HG02884 (cell line): ENCODE data around the gene RSPRY1.

Source experiments
- ATAC-seq: cut with Tn5 transposase; IDR thresholded peaks from one replicate; pipeline ENCODE4 v1.9.1; 2021; ENCODE audit warnings: mild to moderate bottlenecking, moderate library complexity; ENCODE audit not compliant: unreplicated experiment

Gene RSPRY1

DNA sequence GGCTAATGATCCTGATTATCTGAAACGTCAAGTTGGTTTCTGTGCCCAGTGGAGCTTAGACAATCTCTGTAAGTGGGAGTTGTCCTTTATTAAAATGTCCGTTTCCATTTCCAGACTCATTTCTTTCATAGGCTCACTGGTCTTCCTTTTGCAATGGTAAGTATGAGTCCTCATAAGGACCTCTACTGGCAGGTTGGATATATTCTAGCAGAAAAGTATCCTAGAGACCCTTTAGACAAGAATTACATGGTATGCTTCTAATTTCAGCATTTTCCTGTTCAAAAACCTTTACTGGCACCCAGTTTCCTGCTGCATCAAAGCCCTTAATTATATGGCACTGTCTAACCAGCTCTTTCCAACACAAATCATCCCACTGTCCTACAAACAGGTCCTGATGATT is 30.8 kb downstream of the RSPRY1 start:
- ATAC-seq = no peak

DNA sequence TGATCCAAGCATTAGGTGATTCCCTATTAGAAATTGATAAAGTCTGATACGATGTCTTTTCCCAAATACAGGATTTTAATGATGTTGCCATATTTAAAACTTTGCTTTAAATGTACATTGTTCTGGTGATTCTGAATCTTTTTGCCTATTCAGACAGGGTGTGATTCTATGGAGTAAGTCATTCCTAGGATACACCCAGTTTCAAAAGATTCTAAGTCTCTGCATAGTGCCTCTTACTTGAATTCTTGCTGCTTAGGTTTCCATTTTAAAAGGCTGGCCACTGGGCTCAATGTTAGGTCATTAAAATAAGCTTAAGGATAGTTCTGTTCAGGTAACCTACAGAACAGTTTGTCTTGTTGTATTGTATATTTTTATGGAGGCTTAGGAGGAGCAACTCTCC is 36.9 kb downstream of the RSPRY1 start:
- no peak for ATAC-seq

DNA sequence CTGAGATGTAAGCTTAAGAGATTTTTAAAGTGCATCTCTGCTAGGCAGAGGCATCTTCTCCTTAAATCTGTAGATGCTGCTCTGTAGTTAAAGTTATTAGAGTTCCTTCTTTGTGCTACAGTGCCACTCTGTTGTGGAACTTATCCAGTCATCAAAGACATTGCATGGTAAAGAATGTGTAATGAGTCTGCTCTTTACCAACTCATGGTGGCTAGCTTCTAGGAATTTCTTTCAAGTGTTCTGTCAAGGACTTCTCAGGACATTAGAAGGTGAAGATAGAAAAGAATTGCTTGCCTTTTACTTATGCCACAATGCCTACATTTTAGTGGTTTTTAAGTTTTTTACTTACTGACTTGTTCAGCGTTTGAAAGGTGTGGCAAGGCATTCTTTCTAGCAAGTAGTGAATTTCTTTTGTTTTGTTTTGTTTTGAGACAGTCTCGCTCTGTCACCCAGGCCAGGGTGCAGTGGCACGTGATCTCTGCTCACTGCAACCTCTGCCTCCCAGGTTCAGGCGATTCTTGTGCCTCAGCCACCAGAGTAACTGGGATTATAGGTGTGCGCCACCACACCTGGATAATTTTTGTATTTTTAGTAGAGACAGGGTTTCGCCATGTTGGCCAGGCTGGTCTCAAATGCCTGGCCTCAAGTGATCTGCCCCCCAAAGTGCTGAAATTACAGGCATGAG is 38.7 kb downstream of the RSPRY1 start:
- no peak for ATAC-seq

DNA sequence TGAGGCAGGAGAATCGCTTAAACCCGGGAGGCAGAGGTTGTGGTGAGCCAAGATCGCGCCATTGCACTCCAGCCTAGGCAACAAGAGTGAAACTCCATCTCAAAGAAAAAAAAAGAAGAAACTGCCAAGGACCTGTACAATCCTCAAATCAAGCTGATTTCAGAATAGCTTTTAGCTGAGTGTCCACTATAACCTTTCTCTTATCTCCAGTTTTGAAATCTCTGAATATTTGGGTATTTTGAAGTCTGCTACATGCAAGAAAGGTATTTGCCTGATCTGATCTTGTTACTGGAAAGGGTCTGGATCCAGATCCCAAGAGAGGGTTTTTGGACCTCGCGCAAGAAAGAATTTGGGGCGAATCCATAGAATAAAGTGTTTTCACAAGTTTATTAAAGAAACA is 39.8 kb downstream of the RSPRY1 start:
- no peak for ATAC-seq

DNA sequence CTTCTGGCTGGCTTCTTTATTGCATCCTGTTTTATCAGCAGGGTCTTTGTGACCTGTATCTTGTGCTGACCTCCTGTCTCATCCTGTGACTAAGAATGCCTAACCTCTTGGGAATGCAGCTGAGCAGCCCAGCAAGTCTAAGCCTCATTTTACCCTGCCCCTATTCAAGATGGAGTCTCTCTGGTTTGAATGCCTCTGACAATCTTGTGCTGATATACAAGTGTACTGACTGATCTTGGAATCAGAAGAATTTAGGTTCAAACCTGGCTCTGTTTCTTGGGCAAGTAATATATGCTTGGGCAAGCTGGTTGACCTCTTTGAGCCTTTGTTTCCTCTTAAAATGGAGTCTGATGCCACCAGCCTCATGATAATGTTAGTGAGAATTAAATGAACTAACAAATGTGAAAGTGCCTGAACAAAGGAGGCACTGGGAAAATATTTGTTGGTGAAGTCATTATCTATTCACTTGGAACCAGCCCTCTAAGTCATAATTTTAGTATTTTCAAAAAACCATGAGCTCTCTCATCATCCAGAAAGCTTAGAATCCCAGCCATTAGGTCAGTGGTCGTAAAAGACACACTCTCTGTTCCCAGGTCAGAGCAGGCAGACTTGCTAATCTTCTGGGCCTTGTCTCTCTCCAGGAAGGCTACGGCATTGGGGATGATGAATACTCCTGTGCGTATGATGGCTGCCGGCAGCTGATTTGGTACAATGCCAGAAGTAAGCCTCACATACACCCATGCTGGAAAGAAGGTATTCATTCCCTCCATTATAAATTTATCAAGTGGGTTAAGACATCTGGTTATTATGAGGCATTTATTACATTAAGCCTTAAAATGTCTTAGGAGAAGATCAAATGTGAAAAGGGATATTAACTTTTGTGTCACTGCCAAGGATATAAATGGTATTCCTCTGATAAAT is 40.8 kb downstream of the RSPRY1 start:
- ATAC-seq = no peak

DNA sequence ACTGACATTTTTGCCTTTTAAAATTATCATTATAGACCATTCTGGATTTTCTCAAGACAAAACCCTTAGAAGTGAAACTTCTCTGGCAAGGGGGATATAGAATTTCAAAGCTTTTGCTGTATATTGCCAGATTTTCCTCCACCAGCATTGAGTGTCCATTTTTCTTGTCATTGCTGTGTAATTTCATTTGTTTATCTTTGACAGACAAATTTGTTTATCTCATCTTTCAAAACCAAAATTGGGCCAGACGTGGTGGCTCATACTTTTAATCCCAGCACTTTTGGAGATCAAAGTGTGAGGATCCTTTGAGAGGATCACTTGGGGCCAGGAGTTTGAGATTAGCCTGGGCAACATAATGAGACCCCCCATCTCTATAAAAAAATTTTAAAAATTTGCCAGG is 43.0 kb downstream of the RSPRY1 start:
- no peak for ATAC-seq

DNA sequence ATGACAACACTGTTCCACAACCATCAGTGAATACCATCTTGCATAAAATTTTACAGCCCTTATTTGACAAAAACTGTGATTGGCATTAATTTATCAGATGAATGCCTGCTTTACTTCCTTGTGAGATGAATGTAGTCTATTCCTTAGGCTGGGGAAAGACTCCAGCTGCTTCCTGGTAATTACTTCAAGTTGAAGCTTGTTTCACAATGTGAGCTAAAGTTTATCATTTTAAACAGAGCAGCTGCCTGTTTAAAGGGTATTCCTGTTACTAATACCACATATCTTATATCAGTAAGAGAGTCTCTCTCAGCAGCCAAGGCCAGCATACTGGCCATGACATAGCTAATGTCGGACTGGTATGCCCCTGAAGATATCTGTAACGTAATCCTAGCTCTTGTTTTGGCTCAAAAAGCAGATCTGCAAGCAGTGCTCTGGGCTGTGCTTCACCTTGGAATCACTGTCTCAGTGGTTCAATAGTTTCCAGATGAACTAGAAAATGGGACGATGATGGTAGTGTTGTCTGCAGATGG is 45.8 kb downstream of the RSPRY1 start:
- no peak for ATAC-seq

DNA sequence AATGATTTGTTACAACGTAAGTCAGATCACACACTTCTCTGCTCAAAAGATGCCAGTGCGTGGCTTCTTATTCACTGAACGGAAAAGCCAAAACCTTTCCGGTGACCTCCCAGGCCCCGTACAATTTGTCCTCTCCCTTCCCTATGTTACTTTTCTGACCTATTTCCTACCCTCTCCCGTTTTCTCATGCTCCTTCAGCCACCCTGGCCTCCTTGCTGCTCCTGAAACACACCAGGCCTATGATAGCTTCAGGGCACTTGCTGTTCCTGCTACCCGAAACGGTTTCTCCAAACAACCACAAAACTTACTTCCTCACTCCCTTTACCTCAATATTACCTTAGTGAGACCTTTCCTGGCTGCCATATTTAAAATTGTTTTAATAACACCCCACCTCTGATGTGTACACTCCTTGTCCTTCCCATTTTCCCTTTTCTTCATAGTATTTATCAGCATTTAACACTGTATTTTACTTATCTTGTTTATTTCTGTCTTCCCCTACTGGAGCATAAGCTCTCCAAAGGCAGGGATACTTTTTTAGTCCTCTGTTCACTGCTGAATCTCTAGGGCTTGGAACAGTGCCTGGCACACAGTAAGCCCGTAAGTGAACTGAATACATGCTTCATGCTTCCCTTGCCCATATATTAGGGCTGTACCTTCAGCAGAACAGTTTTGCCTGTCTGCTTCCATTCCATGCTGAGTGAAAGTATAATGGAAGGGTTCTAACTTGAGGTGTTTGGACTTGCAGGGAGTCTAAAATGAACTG is 48.0 kb downstream of the RSPRY1 start:
- no peak for ATAC-seq

DNA sequence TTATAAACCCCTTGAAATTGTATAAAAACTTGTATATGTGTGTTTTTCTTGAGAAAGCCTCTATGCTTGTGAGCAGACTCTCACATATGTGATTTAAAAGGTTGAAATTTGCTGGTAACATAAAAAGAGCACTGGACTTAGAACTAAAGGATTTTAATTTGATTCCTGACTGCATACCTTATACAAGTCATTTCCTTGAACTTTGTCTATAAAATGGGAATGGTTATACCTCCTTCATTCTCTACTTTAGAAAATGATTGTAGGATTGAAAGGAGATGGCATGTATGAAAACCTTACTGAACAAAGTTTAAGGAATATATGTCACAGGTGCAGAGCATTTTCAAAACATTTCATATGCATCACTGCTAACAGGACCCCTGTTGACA is 48.6 kb downstream of the RSPRY1 start:
- no peak for ATAC-seq

DNA sequence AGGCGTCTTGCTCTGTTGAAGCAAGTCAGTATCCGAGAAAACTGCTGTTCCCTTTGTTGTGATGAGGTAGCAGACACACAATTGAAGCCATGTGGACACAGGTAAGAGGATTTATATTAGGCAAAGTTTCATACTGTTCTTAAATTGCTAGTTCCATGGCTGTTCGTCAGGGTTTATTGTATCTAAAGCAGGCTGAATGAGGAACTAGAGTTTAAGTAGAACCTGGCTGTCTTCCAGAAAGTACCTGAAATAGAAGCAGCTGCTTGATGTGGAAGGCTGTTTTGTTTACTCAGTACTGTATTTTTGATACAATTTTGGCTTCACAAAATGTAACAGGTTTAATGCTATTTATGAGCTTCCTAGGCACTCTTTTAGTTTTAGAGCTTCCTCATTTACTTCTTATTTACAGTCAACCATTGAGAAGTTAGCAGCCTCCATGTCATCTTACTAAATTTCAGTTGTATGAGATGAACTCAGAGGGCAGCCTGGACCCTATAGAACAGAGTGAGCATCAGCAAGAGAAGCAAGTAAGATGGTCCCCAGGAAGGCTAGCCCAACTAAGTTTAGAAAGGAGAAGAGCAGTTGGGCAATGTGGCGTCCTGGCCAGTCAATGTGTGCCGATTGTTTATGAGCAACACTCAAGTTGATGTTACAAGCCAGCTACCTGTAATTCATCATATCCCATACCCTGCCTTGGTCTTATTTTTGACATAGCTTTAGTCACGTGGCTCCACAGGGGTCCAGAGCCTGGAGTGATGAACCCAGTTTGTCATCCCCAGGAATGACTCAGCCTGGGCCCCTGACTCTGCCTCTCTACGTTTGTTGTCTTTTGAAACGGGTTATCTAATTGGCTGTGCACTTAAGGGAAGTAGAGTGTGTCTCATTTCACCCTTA is 49.2 kb downstream of the RSPRY1 start:
- no peak for ATAC-seq

DNA sequence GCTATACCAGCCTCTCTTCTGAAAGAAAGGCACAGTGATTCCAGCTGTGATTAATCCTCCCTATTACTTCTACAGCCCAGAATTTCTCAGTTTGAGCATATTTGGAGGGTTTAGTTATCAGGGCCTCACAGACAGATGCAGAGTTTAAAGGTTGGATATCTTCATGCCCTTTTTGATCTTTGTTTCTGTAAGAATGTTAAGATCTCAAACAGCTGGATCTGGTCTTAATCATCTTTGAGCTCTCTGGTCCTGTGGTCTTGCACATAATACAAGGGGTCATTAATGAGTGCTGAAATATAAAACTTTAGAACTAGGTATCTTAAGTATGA is 49.9 kb downstream of the RSPRY1 start:
- ATAC-seq = no peak

DNA sequence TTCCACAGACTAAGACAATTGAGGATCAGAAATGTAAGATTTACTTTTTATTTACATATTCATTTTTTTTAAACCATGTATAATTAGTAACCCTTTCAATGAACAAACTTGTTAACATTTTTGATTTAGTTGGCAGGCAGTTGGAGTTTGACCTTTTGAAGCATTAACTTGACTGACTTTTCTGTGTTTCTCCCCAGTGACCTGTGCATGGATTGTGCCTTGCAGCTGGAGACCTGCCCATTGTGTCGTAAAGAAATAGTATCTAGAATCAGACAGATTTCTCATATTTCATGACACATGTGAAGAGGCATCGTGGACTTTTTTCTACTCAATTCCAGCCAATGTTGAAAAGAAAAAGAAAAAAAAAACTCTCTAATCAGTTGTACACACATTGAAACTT is 52.6 kb downstream of the RSPRY1 start:
- no peak for ATAC-seq

DNA sequence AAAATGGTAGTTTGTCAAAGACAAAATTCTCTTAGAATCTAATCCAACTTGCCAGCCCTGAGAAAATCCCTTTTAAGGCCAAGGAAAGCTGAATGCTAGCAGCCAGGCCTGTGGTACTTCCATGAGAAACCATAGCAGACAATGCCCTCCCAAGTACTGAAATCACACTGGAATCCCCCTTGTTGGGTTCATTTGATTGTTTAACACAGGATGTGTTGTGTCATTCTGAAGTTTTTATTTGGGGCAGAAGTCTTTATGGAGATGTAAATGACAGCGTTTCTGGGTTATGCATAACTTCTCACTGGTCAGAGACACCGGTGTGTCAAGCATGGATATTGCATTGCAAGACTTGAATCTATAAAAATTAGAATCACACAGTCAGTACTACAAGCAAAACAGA is 53.0 kb downstream of the RSPRY1 start:
- ATAC-seq = no peak

DNA sequence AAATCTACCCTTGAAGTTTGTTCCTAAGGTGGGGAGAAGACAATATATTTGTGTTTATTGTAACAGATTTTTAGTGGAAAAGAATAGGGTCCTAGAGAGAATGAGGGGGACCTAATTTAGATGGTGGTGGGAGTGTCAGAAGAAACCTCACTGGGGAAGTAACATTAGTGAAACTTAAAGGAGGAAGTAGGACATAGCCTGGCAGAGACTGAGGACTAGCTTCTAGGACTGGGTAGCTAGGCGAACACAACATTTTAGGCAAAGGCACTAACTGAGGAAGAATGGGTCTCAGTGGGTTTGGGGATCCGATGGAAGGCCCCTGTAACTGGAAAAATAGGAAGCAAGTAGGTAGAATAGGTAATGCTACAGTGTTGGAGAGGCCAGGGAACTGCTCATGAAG is 54.7 kb downstream of the RSPRY1 start:
- no peak for ATAC-seq

DNA sequence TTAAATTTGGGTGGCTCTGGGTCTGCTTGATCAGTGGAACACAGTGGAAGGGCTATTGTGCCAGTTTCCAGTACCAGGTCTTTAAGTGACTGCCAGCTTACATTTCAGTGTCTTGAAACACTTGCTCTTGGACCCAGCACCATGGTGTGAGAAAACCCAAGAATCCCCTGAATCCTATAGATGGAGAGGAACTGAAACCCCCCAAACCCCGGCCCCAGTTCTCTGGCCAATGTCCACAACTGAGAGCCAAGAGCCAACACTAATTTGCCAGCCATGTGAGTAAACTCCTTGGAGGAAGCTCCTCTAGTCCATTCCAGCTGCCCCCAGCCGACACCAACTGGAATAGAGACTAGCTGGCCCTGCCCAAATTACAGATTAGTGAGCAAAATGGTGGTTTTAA is 56.5 kb downstream of the RSPRY1 start:
- ATAC-seq = no peak

DNA sequence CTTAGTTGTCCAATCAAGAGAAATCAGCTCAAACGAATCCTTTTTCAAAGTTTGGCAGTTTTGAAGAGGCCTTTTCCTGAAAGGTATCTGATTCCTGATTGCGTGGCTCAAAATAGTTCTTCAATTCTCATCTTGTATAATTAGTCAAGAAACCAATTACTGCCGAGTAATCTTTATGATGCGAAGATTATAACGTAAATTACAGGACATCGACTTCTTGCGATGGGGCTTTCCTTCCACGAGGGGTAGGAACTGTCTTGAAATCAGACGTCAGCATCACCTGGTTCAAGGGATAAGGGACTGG is 58.3 kb downstream of the RSPRY1 start:
- peak; percentile 31 for ATAC-seq

DNA sequence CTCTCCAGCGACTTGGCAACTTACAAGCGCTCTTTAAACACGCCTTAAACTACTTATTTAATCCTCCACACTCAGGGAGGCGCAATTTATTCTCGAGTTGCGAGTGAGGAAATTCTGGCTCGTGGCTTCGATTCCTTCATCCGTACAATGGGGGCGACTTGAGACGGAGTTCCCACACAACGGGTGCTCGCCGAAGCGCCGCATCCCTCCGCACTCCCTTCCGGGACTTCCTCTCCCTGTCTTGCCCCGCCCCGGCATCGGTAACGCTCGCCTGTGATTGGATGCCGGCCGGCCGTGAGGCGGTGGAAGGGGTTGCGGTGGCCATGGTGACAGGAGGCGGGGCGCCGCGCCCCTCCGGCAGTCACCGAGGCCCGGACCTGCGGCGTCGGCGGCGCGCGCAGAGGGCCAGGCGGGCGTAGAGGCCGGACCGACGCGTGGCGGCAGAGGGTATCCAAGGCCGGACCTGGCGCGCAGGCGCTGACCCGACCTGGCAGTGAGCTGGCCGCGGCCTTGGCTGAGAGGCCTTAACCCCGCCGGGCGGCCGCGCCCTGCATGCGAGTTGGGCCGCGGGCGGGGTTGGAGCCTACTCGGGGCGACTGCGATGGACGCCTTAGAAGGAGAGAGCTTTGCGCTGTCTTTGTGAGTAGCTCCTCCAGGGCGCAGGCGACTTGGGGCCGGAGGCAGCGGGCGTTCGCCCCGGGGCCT is 58.8 kb downstream of the RSPRY1 start, which contains the start of gene ARL2BP:
Gene ARL2BP (plus strand): TSS at position 493 of the 705 bp plus-strand sequence. CDS start 109 bp downstream, at position 602.
- peak; percentile 93 for ATAC-seq

DNA sequence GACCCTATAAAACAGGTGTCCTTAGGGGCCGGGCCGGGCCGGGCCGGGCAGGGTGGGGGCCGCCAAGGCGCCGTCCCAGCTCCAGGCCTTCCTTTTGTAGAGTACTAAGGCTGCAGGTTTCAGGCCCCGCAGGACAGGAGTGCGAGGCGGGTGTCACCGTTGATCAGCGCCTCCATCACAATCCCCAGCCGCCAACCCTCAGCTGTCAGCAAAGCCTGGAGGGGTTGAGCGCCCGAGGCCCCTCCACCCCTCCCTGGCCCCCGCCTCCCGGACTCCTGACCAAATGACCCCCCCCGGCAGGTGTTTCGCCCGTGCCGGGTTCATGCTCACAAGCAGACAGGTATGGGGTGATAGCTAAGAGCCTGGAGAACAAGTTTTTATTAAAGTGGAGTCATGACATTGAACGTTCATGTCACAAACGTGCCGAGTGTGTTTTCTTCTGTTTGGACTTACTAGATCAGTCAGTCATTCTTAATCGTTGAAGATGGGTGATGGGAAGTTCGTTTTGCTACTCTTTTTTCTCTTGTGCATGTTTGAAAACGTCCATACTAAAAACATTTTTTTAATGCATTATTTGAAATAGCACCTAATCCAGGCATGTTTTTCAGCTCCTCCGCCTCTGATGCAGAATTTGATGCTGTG is 59.5 kb downstream of the RSPRY1 start:
- peak; percentile 30 for ATAC-seq

DNA sequence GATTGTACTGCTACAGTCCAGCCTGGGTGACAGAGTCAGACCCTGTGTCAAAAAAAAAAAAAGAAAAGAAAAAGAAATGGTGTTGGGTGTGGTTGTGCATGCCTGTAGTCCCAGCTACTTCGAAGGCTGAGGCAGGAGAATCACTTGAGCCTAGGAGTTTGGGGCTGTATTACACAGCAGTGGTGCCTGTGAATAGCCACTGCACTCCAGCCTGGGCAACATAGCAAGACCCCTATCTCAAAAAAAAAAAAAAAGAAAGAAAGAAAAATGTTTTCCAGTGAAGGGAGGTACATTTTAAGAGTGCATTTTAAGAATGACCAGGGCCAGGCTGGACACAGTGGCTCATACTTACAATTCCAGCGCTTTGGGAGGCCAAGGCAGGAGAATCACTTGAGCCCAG is 65.2 kb downstream of the RSPRY1 start:
- no peak for ATAC-seq
